Measurements from ENCODE around the gene PNLDC1.

- TF ChIP-seq CTCF (conservative IDR thresholded peaks at IDR 0.05), result no peak
- TF ChIP-seq EZH2 (IDR thresholded peaks at IDR 0.05; ENCODE audit: low read depth), result no peak
Measured at GRCh38 chr6:159804504-159804903, 4.4 kb downstream of the PNLDC1 start.

Data from PC-9 (cell line).